Left lobe of liver (tissue), 2 donors: ENCODE data around the gene LAMB3. TPM values are rescaled to one million over a fixed set of nuclear protein-coding genes. Genes with fewer than 3 reads are reported as not detected.

ENCODE experiments used
- ATAC-seq: fragments of 200-7000 bp; cut with Tn5 transposase; one replicate; pipeline ENCODE4 v1.9.1; 2020; ENCODE audit warnings: mild to moderate bottlenecking, moderate library complexity
- DNase-seq: peaks from one replicate; pipeline ENCODE4 v3.0.0-alpha.2; 2020; ENCODE audit warnings: low spot score
- total RNA-seq: library from RNA; stranded (reverse); gene quantifications from one replicate; pipeline ENCODE4 v1.2.1, GENCODE V29; 2021
- donor health status: DM: no; HTN: no; CAD: no; lungs with moderate emphysema.
- donor health status: DM: no; HTN: yes; CAD: no.

The LAMB3 gene
- total RNA-seq, 1 donor from 2014 or later = 7.8 TPM

DNA sequence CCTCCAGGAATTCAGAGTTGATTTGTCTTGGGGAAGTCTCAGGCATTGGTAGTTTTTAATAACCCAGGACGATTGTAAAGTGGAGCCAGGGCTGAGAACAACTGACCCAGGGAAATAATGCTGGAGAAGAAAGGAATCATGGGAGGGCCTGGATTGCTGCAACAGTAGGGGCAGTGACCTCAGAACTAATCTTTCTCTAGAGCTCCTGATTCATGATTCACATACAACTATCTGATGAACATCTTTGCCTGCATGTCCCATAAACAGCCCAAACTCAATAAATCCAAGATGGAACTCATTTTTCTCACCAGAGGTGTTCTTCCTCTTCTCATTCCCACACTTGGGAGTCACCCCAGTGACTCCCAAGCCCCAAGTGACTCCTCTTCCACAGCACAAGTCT lies 14.9 kb upstream of the LAMB3 start:
- DNase-seq (no peak), ATAC-seq (peak; percentile 31)

DNA sequence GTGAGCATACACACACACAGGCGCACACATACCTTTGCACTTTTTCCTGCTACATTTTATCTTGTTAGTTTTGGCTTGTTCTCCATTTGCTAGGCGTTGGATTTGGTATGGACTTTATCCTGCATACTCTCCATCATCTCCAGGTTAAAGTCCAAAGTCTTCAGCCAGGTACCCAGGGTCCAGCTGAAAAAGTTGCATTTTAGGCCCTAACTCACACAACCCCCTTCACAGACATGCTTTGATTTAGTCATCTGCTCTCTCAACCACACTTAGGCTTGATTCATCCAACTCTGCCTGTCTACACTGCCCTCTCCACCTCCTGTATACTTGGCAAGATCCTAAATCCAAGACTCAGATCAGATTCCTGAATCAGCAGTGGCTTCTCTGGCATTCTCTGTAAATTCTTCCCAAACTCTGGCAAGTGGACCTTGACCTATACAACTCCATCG lies 10.7 kb upstream of the LAMB3 start:
- ATAC-seq = peak; percentile 80
- peak; percentile 79 for DNase-seq

DNA sequence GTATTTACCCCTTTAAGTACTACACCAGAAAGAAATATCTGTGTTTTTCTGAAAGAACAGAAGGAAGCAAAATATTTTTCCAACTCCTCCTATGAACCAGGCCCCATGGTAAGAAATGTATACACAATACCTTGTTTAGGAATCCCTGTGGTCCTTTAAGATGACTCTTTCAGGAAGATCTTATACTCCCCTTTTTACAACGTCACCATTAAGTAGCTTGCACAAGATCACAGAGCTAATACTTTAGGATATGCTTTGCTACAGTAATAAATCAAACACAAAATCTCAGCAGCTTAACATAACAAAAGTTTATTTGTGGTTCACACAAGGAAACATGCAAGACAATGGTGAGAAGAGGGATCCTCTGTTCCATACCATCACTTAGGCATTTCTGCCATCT lies 8.8 kb upstream of the LAMB3 start:
- ATAC-seq = no peak
- DNase-seq = no peak

DNA sequence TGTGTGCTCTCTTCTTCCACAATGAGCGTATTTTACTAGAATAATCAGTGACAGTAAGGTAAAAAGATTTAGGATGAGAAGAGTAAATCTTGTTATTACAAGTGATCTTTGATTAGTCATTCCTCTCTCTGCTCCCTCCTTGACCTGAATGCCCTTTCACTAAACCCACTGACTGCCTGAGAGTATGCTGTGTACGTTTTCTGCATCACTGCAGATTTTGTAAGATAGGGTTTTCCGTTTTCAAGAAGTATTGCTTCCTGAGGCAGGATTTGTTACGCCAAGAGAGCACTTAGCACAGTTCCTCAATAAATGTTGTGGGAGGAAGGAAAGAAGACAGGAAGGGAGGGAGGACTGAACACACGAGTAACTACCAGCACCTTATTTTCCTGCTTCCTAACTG lies 7.7 kb upstream of the LAMB3 start:
- no peak for DNase-seq
- no peak for ATAC-seq

DNA sequence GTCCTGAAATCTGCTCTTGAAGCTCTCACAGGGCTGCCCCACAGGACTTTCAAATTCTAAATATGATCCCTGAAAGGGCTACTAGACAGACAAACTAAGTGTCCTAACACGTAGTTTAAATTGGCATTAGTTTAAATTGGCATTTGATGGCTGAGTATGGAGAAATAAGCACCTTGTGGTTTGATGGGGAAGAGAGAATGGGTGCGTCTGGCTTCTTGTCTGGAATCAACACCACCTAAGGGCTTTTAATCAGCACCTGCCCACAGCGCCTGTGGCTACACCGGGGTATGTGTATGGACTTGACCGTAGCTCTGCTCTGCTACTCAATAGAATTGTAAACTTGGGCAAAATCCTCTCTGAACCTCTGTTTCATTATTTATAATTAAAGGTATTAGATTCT lies 5.7 kb upstream of the LAMB3 start:
- DNase-seq = no peak
- ATAC-seq = peak; percentile 9

DNA sequence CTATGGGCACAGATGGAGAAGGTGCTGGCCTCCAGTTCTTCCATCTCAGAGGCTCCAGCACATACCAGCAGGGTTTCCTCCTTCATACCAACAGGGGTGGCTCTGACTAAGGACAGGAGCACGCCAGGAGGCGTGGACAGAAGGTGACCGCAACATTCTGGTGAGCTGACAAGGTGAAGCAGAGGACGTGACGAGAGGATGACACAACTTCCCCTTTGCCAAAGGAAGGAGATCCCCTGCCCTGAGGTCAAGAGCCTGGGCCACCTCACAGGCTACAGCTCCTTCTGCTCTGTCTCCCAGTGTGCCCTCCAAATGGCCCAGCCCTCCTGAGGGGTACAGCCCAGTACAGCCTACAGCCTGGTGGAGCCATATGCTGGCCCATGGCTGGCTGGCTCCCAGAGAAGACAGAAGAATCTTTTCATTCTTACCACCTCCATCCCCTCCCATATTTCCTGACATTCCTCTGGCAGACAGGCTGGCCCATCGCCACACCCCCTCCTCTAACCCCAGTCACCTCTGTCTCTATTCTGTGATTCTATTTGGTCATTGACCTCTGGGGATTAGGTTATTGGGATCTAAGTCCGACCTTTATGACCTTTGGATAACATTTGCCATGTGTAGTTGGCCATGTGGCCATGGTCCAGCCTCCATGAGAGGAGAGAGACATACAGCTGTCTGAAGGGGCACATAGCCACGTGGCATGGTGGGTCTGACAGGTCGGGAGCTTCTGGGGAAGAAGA lies 5.1 kb upstream of the LAMB3 start:
- peak; percentile 70 for ATAC-seq
- DNase-seq = peak; percentile 84

DNA sequence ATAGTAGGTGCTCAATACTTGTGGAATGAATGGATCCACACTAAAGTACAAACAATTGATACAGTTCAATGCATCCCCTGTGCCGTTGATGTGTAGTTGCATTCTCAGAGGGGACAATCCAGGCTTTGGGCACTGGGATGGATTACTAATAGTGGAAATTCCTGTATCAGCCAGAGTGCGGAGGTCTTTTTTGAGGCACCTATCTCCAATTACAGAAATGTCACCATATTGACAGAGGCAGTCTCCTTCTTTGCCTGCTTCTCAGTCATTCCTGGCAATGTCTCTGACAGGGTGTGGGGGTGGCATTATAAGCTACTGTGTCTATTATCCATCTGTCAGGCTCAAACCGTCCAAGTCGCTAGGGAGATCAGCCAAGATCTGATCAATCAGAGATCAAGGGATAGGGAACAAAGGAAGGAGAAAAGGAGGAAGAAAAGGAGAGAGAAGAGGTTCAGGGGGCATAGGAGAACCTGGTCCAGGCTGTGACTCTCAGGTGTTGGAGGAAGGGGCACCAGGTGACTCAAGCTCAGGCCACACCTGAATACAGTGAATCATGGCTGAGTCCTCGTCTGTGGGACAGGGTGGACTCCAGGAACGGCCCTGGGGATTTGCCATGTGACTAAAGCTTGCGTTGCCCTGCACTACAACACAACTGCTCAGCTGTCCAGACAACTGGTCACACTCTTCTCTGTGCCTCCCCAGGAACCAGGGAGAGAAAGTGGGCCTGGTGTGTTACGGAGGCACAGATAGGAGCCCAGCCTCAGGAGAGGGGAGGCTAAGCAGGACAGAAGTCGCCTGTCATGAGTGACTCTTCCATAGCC lies 3.4 kb upstream of the LAMB3 start:
- DNase-seq (no peak), ATAC-seq (peak; percentile 1)

DNA sequence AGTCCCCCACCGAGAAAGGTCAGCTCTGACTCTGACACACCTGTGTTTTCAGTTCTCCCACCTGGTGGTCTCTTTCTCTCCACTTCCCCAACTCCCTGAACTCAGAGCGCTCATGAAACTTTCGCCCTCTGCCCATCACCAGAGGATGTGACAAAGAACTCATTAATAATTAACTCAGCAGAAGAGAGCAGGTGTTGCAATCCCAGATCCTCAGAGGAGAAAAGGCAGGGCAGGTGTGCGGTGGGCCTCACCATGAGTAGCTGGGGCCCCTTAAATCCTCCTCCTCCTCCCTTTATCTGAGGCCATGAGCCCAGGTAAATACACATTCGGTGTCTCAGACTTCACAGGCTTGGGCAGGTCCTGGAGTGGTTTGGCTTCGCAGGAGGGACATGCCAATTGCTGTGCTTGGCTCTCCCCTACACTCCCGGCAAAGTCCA lies 1.7 kb upstream of the LAMB3 start:
- peak; percentile 50 for ATAC-seq

DNA sequence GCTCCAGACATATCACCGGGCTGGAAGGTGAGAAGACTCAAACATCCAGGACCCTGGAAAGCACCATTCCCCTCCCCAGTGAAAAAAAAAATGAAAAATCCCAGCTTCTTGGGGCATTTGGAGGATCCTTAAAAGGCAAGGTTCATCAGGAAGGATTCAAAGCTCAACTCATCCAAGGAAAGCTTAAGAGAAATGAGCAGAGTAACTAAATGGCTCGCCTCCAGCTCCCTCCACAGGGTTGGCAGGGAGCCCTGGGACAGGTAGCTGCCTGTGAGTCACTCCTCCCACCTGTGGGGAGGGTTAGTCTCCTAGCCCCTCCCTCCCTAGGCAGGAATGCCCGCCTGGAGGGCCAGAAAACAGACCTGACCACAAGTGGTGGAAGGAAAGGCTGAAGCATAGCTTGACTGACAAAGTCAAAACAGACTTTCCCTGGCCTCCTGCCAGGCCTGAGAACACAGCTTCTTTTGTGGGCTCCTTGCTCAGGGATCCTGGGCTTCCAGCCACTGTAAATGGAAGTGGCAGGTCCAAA lies 712 bp upstream of the LAMB3 start:
- DNase-seq = peak; percentile 91
- peak; percentile 74 for ATAC-seq

More for the DNA sequence above, 1.7 kb upstream of the LAMB3 start:
- no peak for DNase-seq

DNA sequence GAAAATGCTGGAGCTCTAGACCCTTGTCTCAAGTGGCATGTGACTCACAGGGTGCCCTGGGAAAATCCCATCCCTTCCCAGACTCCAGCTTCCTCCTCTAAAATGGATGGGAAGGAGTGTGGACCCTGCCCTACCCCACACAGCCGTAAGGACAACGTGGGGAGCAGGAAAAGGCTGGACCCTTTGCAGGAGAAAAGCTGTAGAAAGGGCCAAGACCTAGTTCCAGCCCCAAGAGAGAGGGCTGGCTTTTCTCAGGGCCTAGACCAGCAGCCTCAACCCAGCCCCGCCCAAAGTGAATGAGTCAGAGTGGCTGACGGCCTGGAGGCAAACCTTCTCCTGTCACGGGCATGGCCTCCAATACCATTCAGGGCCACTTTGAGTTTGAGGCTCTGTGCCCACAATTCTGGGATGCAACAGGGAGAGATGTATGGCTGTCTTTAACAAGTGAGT lies 1.1 kb downstream of the LAMB3 start:
- ATAC-seq (no peak), DNase-seq (no peak)

DNA sequence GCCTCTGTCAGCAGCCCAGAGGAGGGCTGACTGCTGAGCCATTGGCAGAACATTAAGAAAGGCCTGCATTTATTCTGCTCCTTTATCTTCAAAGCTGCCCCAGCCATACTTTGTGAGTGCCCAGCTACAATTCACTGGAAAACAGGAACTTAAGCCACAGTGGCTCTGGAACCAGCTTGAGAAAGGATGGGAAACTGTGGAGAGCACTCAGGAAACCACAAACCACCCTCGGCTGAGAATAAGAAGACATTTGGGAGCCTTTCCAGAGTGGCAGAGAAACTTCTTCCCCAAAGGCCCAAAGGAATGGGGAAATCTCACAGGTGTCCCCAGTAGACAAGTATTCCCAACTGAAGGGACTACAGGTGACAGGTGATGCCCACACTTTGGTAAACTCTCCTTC lies 1.8 kb downstream of the LAMB3 start:
- DNase-seq (no peak), ATAC-seq (no peak)

DNA sequence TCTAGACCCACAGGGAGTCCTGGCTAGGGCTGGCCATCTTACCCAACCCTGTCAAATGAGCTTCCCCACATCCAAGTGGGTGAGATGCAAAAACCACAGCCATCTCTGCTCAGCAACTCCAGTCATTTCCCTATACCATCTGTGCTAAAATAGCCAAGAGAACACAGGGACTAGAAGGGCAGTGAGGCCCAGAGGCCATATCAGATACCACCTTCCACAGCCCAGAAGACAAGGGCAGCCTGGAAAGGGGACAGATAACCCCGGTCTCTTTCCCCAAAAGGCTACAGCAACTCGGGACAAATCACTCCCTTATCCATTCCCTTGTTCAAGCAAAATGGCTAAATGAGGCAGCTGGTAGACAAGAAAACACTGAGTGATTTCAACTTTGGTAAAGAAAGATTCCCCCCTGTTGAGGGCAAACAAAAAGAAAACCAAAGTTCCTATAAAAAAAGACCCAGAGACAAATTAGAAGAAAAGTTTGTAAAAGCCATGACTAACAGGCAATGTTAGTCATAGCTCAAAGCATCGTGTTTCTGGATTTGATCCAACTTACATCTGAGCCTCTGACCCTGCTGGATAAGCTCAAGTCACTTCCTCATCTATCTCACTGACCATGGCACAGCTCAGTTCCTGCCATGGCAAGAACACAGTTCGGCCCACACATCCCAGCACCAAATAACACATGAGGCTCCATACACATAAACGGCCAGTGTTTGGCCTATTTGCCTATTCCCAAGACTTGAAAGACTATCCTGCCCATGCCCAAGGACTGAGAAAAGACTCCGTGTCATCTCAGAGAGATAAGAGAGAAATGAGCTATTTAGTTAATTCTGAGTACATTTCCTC lies 3.1 kb downstream of the LAMB3 start:
- no peak for ATAC-seq
- DNase-seq = no peak

DNA sequence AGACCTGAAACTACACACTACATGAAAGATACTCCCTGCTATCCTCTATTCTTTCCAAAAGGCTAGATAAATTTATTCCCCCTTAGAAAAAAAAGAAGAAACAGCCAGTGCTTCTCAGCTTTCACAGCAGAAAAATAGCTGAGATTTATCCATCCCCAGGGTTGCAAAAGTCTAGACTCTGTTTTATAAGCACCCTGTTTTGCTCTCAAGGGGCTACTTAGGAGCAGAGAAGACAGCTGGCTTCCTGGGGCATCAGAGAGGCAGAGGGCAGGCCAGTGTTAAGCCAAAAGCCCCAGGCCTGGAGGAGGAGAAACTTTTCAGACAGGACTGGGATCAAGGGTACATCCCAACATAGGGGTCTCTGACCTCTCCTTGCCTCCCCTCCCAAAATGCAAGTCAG lies 3.9 kb downstream of the LAMB3 start:
- ATAC-seq (no peak), DNase-seq (no peak)

DNA sequence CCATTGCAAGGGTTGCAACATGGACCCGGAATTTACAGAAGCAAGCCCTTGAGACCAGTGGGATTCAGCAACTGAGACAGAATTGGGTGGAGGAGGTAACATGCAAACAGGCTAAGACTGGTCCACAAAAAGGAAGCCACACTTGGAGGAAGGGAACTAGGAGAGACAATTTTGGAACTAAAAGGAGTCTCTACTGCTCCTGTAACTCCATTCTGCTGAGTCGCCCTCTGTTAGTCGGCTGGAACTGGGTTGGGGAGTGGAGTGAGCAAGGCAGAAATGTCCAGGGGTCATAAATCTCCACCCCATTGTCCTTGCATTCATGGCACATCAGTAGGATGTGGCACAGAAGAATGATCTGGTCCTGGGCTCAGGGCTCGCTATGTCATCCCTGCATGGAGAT lies 5.1 kb downstream of the LAMB3 start:
- no peak for DNase-seq
- ATAC-seq = no peak

DNA sequence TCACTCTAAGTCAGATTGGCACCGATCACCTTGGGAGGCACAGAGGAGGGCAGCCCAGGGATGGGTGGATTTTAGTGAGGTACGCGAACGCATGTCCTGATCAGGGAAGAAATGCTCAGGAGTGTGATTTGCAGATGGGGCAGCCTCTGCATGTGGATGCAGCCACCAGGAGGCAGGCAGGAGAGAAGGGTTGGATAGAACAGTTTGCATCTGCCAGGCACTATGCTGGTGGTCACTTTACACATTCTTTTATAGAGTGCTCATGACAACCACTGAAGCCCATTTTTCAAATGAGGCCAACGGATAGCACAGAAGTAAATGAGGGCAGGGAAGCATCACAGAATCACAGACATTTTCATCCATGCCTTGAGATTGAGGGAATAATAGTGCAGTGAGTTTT lies 5.7 kb downstream of the LAMB3 start:
- ATAC-seq (no peak), DNase-seq (no peak)

DNA sequence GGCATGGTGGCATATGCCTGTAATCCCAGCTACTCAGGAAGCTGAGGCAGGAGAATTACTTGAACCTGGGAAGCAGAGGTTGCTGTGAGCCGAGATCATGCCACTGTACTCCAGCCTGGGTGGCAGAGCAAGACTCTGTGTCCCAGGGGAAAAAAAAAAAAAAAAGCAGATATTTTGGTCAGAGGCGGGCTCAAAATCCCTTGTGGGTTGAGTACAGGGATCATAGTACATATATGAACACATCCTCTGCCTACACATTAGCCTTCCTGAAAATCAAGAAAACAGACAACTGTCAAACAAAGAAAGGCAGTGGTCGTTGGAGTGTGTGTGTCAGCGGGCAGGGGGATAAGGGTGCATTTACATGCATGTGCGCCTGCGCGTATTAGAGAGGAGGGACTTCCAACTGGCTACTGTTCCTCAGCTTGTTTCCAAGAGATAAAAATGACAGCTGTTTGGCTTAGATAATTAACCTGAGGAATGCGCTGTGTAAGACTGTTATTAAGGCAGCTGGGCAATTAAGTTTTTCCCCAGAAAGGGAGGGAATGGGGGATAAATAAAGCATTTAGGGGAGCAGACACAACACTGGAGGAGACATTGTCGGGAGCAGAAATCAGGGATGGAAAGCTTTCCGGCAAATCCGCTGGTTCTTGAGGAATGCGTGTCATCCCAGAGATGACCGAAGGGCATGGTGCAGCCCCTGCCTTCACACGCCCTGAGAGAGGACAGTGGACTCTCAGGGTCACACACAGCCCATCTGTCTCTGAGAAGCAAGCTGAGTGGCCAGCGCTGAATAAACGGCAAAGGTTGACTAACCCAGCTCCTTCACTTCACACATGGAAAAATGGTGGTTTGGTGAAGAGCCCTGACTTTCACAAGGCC lies 6.4 kb downstream of the LAMB3 start:
- no peak for ATAC-seq
- DNase-seq = no peak

DNA sequence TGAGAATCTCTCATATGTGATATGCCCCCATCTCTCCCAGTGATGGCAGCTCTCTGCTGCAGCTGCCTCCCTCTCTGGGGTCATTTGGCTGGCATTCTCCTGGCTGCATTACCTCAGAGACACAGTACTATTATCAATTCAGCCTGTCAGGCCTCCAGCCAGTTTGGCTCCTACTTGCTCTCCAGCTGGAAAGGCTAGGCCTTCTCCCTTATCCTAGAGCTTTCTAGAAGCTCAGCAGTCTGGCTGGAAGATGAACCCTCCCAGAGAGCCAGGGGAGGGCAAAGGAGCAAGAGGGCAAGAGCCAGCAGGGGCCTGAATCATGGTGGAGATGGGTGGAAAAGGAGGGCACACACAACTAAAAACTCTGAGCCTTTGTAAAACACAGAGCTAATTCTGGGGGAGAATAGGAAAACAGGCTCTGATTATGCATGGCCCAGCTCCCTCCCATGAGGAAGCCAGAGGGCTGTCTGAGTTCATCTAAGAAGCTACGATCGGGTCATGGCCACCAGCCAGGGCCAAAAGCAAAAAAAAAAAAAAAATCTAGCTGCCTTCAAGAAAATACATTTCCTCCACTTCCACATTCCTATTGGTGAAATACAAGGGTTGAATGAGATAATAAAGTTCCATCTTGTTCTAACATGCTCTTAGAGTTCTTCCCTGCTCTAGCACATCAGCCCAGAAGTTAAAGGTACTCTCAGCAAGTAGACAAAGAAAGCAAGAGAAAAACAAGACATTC lies 8.8 kb downstream of the LAMB3 start:
- ATAC-seq (peak; percentile 71), DNase-seq (peak; percentile 64)

DNA sequence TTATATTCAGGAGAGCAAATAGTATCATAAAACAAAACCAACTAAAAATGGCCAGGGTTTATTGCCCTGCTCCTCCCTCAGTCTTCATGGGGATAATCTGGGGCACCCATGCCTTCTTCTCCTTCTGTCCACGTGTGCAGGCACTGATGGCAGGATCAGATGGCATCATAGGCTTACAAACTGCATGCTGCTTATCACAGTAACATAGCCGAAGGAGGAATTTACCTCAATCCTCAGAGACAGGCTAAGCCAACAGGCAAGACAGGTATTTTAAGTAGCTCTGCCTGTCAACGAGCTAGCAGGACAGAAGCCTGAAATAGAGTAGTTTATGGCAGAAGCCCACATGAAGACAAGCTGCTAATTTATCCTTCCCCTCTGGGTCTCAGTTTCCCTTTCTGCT lies 9.4 kb downstream of the LAMB3 start:
- DNase-seq = no peak
- ATAC-seq = peak; percentile 7

DNA sequence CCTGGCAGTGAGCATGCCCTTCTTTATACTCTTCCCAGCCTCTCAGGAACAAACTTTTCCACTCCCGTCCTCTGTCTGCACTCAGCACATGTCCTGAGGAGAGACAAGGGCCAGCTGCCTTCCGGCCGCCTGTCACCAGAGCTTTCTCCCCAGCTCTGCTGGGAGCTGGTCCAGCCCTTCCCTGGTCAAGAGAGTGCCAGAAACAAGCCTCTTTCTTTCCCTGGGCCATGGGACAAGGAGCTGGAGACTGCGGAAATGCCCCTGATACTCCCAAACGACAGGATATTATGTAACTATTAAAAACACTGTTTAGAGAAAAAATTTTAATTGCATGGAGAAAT lies 10.4 kb downstream of the LAMB3 start:
- ATAC-seq = peak; percentile 72
- DNase-seq = peak; percentile 60
